Sciatic nerve (tissue), 2 donors: Measurements from ENCODE around the gene SEC11A. TPM values are rescaled to one million over a fixed set of nuclear protein-coding genes. Genes with fewer than 3 reads are reported as not detected.
"Not testable (repeated sequence)": the region's sequence is repeated elsewhere in the genome, so short reads cannot be mapped to it uniquely, and the experiment has no call there.

Experiments
- ATAC-seq: fragments of 200-7000 bp; cut with Tn5 transposase; one replicate; pipeline ENCODE4 v1.9.1; 2020; ENCODE audit warnings: mild to moderate bottlenecking, moderate library complexity
- DNase-seq: peaks from one replicate; pipeline ENCODE4 v3.0.0-alpha.2; 2020; ENCODE audit warnings: low spot score
- intact Hi-C: fragments of 100-400 bp; cut with DNase I; formaldehyde crosslinking; loops from one replicate; pipeline ENCODE4 v1.14.2; 2022
- total RNA-seq: library from RNA; stranded (reverse); fragmentation: NEBNext Ultra II Directional; extraction: Animal tissue kit (Norgen Biotek cat#: 25700); gene quantifications from one replicate; pipeline ENCODE4 v1.2.1, GENCODE V29; 2021
- donor health status: DM: no; HTN: no; CAD: no.
- donor health status: DM: no; HTN: no; CAD: no.

The SEC11A gene
- total RNA-seq, 1 donor from 2014 or later, result 119 TPM

DNA sequence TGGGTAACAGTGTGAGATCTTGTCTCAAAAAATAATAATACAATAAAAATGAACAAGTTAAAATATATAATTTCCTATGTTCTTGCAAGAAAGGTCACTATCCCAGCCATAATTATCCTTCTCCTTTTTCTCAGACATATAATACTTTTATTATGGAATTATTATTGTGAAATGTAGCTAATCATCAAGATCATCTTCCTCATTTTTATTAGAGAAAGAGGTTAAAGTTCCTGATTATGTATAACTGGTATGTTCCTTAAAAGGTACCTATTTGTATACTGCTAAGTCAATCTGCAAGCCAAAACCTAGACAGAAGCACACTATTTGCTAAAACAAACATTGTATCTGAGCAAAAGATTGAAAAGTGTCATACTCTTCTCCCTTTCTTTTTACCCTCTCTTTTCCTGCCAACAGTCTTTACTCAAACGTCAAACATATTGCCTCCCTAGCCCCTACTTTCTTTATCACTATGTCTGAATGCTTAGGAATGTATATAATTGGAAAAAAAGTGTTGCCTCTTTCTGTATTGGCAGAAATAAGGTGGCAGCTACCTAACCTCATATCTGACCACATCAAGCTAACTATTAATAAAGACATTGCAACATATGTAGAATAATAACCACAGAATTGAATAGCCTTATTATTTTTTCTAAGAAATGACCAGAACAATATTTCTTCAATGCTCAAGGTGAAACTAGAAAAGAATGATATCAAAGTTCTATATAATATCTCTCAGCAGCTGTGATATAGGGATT, 18.5 kb downstream of the SEC11A start:
- intact Hi-C loops, result no loop called here
- no peak for ATAC-seq
- no peak for DNase-seq

DNA sequence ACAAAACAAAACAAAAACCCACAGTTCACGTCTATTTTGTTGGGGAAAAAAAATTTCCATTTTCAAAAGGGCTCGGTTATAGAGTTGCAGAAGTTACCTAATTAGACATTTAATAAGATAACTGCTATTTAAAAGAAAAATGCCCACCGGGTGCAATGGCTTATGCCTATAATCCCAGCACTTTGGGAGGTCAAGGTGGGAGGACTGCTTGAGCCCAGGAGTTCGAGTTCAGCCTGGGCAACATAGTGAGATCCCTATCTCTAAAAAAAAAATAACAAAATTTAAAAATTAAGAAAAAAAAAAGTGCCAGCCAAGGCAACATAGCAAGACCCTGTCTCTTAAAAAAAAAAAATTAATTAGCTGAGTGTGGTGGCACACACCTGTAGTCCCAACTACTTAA, 19.2 kb downstream of the SEC11A start:
- no peak for DNase-seq
- intact Hi-C loops, result no loop called here
- no peak for ATAC-seq

DNA sequence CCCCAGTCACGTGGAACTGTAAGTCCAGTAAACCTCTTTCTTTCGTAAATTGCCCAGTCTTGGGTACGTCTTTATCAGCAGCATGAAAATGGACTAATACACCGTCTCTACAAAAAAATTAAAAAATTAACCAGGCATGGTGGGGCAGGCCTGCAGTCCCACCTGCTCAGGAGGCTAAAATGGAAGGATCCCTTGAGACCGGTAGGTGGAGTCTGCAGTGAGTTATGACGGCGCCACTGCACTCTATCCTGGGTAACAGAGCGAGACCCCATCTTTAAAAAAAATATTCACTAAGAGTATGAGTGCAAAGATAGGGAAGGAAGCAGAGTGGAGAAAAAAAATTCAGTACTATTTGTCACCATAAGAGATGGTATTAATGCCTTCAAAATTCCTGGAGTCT, 25.6 kb downstream of the SEC11A start:
- ATAC-seq, result no peak
- no peak for DNase-seq
- intact Hi-C loops, result no loop called here

DNA sequence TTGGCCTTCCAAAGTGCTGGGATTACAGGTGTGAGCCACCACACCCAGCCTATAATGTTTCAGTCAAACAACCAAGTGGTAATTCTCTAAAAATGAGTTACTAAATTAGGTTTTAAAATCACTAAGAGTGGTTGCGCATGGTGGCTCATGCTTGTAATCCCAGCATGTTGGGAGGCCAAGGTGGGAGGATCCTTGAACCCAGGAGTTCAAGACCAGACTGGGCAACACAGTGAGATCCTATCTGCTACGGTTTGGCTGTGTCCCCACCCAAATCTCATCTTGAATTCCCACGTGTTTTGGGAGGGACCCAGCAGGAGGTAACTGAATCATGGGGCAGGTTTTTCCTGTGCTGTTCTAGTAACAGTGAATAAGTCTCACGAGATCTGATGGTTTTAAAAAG, 26.1 kb downstream of the SEC11A start:
- intact Hi-C loops, result no loop called here
- no peak for ATAC-seq
- no peak for DNase-seq

DNA sequence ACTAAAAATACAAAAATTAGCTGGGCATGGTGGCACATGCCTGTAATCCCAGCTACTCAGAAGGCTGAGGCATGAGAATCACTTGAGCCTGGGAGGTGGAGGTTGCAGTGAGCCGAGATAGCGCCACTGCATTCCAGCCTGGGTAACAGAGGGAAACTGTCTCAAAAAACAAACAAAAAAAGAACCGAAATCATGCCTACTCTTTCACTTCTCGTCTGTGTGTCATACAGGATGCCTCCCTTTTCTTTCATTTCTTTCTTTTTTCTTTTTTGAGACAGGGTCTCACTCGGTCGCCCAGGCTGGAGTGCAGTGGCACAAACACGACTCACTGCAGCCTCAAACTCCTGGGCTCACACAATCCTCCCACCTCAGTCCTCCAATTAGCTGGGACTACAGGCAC, 29.5 kb downstream of the SEC11A start:
- ATAC-seq, intact Hi-C loops: not testable (repeated sequence)

DNA sequence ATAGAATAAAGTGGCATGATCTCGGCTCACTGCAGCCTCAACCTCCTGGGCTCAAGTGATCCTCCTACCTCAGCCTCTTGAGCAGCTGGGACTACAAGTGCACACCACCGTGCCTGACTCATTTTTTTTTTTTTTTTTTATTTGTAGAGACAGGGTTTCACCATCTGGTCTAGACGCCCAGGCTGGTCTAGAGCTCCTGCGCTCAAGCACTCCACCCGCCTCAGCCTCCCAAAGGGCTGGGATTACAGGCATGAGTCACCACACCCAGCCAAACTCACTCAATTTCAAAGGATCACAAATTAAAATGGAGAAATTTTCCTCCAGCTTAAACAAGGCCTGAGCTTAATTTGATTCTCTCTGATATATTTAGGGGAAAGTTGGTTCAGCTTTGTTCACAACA, 30.6 kb downstream of the SEC11A start:
- intact Hi-C loops, result no loop called here

More for the DNA sequence above, 29.5 kb downstream of the SEC11A start:
- DNase-seq, result not testable (repeated sequence)

DNA sequence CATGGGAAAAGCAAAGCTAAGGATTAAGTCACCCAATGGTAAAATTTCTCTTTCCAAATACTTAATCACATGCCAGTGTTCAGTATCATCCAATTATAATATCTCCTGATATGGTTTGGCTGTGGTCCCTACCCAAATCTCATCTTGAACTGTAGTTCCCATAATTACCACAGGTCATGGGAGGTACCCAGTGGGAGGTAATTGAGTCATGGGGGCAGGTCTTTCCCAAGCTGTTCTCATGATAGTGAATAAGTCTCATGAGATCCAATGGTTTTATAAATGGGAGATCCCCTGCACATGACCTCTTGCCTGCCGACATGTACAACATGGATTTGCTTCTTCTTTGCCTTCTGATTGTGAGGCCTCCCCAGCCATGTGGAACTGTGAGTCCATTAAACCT, 31.8 kb downstream of the SEC11A start:
- DNase-seq, result no peak
- intact Hi-C loops, result no loop called here
- ATAC-seq, result no peak

More for the DNA sequence above, 30.6 kb downstream of the SEC11A start:
- ATAC-seq (peak; percentile 89), DNase-seq (no peak)

DNA sequence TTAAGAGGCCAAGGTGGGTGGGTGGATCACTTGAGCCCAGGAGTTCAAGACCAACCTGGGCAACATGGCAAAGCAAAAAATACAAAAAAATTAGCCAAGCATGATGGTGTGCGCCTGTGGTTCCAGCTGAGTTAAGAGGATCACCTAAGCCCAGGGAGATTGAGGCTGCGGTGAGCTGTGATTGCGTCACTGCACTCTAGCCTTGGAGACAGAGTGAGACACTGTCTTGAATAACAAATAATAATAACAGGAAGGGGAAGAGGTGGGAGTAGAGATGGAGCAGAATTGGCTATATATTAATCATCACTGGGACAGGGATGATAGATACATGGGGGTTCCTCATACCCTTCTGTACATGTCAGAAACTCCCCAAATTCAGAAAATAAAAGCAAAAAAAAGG, 34.1 kb downstream of the SEC11A start:
- DNase-seq, result no peak
- intact Hi-C loops, result no loop called here
- ATAC-seq, result no peak

DNA sequence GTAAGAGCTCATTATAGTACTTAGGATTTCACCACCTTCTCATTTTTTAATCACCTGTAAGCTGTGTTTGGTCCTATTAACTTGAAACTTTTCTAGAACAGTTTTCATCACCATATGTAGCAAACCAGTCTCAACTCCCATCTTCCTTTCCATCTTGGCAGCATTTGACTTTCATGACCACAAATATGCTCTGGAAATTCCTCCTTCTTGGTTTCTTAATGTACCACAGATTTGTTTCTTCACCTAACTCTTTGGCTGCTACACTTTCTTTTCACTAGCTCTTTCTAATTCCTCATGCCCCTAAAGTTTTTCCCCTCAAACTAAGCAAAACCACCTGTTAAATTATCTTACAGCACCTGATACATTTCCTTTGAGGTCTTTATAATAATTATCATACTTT, 44.7 kb downstream of the SEC11A start:
- ATAC-seq, result peak; percentile 74
- DNase-seq, result no peak
- intact Hi-C loops, result no loop called here

DNA sequence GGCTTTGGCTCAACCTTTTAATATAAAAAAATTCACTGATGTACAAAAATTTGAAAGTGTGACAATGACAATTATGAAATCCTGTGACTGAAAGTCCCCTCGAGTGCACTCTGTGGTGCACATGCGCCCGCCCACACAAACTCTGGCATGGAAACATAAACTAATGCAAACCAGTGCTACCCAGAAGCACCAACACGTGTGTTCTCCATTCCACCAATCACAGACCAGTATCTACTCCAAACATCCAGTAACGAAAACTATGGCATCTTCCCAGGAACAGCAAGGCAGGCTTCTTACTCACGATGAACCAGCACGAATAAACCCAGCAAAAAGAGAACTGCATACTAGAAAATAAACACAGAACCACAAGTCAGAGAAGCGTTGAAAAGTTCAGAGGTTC, 46.2 kb downstream of the SEC11A start:
- intact Hi-C loops, result no loop called here
- ATAC-seq (no peak), DNase-seq (no peak)

DNA sequence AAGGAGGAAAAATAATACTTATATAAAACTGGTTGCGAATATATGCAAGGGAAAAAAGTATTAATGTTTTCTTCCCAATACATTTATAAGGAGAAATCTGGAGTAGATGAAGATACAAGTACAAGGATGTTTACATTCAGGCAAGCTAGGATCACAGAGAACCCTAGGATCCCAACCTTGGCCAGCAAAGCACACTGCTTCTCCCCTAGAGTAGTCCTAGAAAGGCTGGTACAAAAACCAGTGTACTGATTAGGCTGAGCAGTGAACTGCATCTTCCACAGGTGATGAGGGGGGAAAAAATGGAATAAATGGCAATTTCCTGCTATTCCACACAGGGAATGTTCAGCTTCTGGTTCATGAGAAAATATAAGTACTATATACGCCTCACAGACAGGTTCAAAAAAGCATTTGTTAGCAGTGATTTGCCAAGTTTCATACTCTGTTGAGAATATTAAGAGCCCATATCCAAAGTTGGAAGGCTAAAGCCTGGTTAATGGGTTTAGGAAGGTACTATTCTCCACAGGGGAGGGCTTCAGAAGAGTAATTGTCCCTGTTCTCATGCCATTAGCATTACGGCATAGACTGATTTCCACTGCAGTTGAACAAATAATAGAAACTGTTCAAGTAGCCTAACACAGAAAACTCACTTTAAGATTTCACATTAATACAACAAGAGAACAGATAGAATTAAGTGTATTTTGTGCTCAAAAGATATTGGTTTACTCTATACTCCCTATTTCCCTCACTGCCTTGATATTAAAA, 47.5 kb downstream of the SEC11A start:
- intact Hi-C loops, result no loop called here
- DNase-seq (no peak), ATAC-seq (no peak)

DNA sequence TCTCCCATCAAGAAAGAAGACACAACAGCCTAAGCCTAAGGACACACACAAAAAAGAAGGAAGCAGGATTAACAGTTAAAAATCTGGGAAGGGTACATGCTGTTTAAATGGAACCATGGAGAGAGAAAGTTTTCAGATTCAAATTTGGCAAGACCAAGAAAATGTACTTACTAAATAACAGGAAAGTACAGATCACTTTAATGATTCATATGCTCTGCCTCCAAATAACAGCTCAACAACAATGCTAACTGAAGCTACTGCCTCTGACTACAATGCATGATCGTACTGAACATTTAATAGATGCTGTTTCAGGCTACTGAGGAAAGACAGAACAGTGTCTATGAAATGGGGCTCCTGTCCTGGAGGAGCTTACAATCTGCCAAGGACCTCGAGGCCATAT, 49.6 kb downstream of the SEC11A start:
- intact Hi-C loops, result no loop called here
- ATAC-seq, result no peak
- DNase-seq, result no peak

DNA sequence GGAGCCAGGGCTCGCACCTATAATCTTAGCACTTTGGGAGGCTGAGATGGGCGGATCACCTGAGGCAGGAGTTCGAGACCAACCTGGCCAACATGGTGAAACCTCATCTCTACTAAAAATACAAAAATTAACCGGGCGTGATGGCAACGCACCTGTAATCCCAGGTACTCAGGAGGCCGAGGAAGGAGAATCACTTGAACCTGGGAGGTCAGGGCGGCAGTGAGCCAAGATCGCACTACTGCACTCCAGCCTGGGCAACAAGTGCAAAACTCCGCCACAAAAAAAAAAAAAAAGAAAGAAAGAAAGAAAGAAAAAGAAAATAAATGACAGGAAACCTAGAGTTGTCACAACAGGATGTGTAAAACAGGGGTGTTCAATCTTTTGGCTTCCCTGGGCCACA, 54.9 kb downstream of the SEC11A start:
- DNase-seq (no peak), ATAC-seq (no peak)
- intact Hi-C loops, result no loop called here

DNA sequence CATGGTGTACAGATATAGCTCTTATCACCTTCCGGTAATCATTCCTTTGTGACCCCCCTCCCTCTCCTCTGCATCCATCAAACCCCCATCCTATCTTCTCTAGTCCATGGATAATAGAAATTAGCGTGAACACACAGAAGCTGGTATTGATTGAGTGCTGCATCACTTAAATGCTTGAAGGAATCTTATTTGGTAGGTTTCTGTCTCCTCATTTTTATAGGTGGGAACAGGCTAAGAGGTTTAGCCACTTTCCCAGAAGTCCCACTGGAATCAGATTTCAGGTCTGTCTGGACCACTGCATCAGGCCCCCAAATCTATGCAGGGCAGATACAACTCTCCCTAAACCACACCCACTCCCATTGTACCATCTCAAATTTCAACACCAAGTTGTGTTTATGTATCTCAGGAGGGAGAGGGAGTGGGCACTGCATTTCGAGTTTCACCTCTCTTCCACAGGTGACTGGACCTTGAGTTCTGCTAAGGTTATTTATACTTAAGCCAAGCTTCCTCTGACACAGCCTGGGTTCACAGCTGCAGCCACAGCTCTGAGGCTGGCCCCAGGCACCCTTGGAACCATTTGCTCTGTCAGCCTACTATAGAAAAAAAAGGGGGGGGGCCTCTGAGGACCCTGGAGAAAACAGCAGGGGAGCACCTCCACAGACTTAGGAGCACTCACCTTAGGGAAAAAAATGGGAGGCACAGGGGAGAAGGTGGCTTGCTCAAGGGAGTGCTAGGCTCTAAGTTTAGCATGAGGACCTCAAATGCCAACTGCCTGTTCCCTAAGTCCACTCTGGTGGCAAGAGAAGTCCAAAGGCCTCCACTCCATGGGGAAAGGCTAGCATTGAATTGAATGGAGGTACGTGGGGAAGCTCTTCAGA, 55.8 kb downstream of the SEC11A start:
- DNase-seq, result no peak
- intact Hi-C loops, result loop anchor here (5.0 kb wide), 1 partner anchor 658 kb away; no protein-coding TSS in a partner anchor
- no peak for ATAC-seq

DNA sequence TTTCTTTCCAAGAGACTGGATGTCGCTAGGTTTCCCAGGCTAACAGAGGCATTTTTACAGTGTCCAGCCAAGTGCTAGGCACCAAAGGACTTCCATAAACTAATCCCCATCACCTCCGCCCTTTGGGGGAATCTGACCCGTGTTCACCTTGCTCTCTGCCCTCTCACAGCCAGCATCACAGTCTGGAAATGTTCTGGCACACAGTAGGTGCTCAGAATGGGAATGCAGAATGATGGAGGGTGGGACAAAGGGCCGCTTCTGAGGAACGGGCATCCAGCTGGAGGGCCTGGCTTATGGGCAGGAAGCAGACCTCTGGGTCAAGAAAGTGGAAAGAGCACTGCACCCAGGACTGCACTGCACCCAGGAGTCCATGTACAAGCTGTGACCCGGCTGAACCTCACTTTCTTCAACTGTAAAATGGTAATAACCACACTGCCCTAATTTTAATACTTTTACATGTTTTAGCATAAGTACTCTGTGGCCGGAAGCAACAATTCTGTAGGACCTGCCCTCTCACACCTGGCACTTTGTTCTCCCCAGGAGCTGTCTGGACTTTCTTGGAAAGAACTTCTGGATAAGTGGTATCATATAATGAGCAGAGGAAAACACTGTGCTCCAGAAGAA, 57.0 kb downstream of the SEC11A start:
- no peak for ATAC-seq
- no peak for DNase-seq
- intact Hi-C loops, result loop anchor here (5.0 kb wide), 1 partner anchor 657 kb away; no protein-coding TSS in a partner anchor

DNA sequence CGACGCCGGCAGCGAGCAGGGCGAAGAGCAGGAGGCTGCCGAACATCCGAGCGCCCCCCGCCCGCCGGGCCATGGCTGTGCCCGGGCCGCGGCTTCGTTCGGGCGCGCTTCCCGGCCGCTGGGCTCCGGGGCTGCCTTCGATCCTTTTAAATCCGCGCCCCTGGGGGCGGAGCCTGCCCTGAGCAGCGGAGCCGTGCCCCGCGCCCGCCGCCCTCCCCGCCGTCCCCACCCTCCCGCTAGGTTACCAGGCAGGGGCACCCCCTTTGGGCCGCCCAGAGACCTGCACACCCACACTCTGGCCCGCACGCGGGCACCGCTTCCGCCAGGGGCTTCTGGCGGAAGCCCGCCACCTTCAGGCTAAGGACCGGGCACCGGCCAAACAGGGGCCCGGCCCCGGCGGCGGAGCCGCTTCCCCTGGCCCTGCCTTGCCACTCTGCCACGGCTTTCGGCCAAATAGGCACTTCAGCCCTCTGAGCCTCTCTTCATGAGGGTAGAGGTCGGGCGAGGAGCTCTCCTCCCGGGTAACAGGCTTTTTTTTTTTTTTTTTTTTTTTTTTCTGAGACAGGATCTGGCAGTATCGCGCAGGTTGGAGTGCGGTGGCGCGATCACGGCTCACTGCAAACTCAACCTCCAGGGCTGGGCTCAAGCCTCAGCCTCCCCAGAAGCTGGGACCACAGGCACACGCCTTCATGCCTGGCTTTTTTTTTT, 57.7 kb downstream of the SEC11A start, which contains the start of gene NMB:
NMB (minus strand) TSS at position 120 of the 708 bp plus-strand sequence; CDS start at position 73, 47 bp downstream.
- DNase-seq, result peak; percentile 85
- intact Hi-C loops, result loop anchor here (5.0 kb wide), 1 partner anchor 656 kb away; no protein-coding TSS in a partner anchor
- peak; percentile 58 for ATAC-seq

DNA sequence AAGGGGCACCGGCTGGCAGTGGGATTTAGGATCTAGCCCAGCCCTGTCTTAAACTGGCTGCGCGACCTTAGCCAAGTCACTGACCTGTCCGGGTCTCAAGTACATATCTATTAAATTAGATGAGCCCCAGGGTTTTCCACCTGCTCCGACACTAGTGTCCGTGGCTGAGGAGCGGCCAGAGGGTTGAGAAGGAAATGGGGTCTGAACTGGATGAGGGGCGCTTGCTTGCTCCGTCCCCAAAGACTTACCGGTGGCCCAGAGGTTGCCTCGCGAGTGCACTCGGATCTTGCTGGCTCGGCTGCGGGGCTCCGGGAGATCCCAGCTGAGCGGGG, 58.2 kb downstream of the SEC11A start:
- intact Hi-C loops, result loop anchor here (5.0 kb wide), 1 partner anchor 655 kb away; no protein-coding TSS in a partner anchor
- DNase-seq, result no peak
- ATAC-seq, result no peak

DNA sequence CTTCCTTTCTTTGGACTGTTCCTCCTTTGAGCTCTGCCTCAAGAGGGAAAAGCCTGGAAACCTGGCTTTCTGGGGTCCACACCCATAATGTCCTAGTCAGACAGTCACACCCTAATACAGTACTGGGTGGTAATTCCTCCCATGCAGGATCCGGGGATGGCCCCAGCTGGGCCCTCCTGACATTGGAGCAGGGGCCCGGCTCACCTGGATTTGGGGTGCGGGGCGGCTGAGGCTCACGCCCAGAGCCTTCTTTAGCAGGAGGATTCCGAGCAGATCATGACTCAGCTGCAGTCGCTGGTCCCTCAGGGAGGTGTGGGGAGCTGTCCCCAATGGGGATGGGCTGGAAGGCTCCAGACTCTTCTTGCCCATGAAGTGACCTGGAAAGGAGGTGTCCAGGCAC, 59.0 kb downstream of the SEC11A start:
- no peak for DNase-seq
- ATAC-seq, result no peak
- intact Hi-C loops, result loop anchor here (5.0 kb wide), 1 partner anchor 655 kb away; no protein-coding TSS in a partner anchor
